DMS79 treated with DMSO at 0.1 percent for 48 hours (cell line): ENCODE results near the gene SEBOX.

Experiments
- DNase-seq: peaks from one replicate; lab custom pipeline; 2025; lab: John Stamatoyannopoulos, UW

SEBOX gene

GRCh38 chr17:28392491-28392890 lies 27.5 kb upstream of the SEBOX start:
- no peak for DNase-seq

GRCh38 chr17:28391401-28391800 lies 26.4 kb upstream of the SEBOX start:
- no peak for DNase-seq

GRCh38 chr17:28390984-28391383 lies 26.0 kb upstream of the SEBOX start:
- DNase-seq: no peak

- DNase-seq: no peak
Measured at GRCh38 chr17:28390563-28390962, 25.6 kb upstream of the SEBOX start.

GRCh38 chr17:28390141-28390540 lies 25.1 kb upstream of the SEBOX start:
- DNase-seq: no peak

GRCh38 chr17:28388106-28388505 lies 23.1 kb upstream of the SEBOX start:
- no peak for DNase-seq

GRCh38 chr17:28386391-28386790 lies 21.4 kb upstream of the SEBOX start:
- no peak for DNase-seq

GRCh38 chr17:28385406-28385805 lies 20.4 kb upstream of the SEBOX start:
- peak; percentile 45 for DNase-seq

- no peak for DNase-seq
Measured at GRCh38 chr17:28385037-28385400, 20.0 kb upstream of the SEBOX start.

GRCh38 chr17:28384281-28385036 lies 19.5 kb upstream of the SEBOX start:
- DNase-seq: peak; percentile 85

GRCh38 chr17:28381141-28381825 lies 16.3 kb upstream of the SEBOX start:
- DNase-seq: no peak

- DNase-seq: peak; percentile 97
Measured at GRCh38 chr17:28379814-28380801, 15.1 kb upstream of the SEBOX start.

- DNase-seq: no peak
Measured at GRCh38 chr17:28372945-28373274, 7.9 kb upstream of the SEBOX start.

- DNase-seq: peak; percentile 19
Measured at GRCh38 chr17:28372203-28372944, 7.4 kb upstream of the SEBOX start.

- peak; percentile 83 for DNase-seq
Measured at GRCh38 chr17:28371245-28372202, 6.5 kb upstream of the SEBOX start, which contains the start of gene SARM1. TSS of gene SARM1 (plus strand) at chr17:28371694. CDS start at chr17:28372033, 339 bp downstream.

- DNase-seq: no peak
Measured at GRCh38 chr17:28370744-28371103, 5.7 kb upstream of the SEBOX start.

GRCh38 chr17:28370035-28370743 lies 5.2 kb upstream of the SEBOX start, which contains the start of gene VTN:
TSS of gene VTN (minus strand) at chr17:28370307. CDS start at chr17:28370203, 104 bp downstream.
- no peak for DNase-seq

GRCh38 chr17:28369684-28370034 lies 4.7 kb upstream of the SEBOX start:
- no peak for DNase-seq

- DNase-seq: no peak
Measured at GRCh38 chr17:28368915-28369683, 4.1 kb upstream of the SEBOX start.
